Keratinocyte (primary cell): Measurements from ENCODE around the gene TMC2.

Experiments used
- EZH2 ChIP-seq: IDR thresholded peaks from one replicate; pipeline ENCODE4 v1.6.1; 2012; ENCODE audit warnings: inconsistent platforms, mild to moderate bottlenecking, low read length, moderate library complexity
- TF ChIP-seq, protein P1 (sequence below), 3 experiments: IDR thresholded peaks in 1 of 3; conservative IDR thresholded peaks in 1 of 3; optimal IDR thresholded peaks in 1 of 3; 2 replicates in 2 of 3; 3 replicates in 1 of 3; pipeline versions ENCODE3 to v1.5.1; 2011; ENCODE audit warnings: low read length in 3 of 3, mild to moderate bottlenecking in 3 of 3, moderate library complexity in 2 of 3, control low read depth in 1 of 3, inconsistent platforms in 1 of 3; ENCODE audit not compliant: insufficient read depth in 2 of 3; ENCODE audit errors: extremely low read depth in 1 of 3

DNA sequence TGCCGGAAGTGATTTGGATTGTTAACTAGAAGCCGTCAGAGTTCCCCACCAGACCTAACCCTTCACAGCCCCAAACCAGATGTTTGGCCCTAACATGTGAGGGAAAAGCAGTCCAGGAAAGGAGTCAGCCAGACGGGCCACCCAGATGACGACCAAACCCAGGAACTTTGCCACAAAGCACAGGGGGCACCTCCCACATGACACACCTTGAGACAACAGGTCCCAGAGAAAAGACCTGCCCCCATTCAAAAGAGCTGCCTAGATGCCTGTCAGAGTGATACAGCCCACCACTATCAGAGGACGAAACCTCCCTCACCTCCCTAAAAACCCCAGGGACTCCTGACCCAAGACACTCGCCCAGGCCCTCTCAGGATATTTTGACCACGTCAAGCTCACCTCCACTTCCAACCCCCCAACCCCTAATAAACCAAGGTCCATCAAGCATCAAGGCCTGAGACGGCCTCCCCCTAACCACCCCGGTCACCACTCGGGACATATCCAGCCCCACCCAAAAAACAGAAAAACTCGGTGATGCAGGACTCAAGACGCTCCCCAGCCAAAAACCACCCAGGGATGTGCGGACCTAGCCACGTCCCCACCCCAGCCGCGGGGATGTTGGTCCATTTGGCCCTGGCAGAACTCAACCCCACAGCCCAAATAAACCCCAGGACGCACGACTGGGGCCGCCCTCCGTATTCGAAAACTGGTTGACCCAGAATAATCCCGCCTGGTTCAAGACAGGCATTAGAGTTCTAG is 28.3 kb upstream of the TMC2 start:
- TF ChIP-seq, protein P1, sequence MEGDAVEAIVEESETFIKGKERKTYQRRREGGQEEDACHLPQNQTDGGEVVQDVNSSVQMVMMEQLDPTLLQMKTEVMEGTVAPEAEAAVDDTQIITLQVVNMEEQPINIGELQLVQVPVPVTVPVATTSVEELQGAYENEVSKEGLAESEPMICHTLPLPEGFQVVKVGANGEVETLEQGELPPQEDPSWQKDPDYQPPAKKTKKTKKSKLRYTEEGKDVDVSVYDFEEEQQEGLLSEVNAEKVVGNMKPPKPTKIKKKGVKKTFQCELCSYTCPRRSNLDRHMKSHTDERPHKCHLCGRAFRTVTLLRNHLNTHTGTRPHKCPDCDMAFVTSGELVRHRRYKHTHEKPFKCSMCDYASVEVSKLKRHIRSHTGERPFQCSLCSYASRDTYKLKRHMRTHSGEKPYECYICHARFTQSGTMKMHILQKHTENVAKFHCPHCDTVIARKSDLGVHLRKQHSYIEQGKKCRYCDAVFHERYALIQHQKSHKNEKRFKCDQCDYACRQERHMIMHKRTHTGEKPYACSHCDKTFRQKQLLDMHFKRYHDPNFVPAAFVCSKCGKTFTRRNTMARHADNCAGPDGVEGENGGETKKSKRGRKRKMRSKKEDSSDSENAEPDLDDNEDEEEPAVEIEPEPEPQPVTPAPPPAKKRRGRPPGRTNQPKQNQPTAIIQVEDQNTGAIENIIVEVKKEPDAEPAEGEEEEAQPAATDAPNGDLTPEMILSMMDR (optimal IDR thresholded peaks at IDR 0.05 in 1 of 3, IDR thresholded peaks at IDR 0.05 in 1 of 3, conservative IDR thresholded peaks at IDR 0.05 in 1 of 3; ENCODE audit: extremely low read depth in 1 of 3, insufficient read depth in 2 of 3, low read length in 3 of 3), result no peak
- TF ChIP-seq EZH2, result no peak
